GM19452 (cell line): ENCODE data around the gene ARHGAP24.
"Not testable (repeated sequence)": the region's sequence is repeated elsewhere in the genome, so short reads cannot be mapped to it uniquely, and the experiment has no call there.

Experiments used
- ATAC-seq: cut with Tn5 transposase; IDR thresholded peaks from one replicate; pipeline ENCODE4 v1.9.1; 2021; ENCODE audit not compliant: unreplicated experiment

Gene ARHGAP24

DNA sequence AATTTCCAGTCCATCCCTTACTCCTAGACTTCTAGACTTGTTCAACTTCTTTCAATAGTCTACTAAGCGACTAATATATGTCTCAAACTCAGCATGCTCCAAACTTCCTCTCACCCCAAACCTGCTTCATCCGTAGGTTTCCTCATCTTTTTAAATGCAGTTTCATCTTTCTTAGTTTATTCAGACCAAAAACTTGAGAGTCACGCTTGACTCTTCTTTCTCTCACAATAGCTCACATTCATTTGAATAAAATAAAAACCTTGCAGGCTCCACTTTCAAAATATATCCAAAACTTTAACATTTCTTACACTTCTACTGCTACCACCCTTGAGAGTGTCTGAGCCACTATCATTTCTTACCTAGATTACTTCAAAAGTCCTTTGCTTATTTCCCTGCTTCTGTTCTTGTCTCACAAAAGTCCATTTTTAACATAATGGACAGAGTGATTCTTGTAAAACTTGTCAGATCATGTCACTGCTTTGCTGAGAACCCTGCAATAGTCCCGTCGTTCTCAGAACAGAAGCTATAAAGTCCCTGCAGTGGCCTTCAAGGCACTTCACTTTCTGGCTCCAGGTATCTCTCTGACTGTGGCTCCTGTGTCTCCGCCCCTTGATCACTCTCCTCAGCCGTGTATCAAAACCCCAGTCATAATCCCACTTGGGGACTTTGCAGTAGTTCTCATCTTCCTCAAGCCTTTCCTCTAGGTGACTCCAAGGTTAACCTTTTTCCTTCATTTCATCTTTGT, 167.6 kb downstream of the ARHGAP24 start:
- ATAC-seq = no peak

GRCh38 chr4:85644061-85644460, 169.1 kb downstream of the ARHGAP24 start:
- no peak for ATAC-seq

DNA sequence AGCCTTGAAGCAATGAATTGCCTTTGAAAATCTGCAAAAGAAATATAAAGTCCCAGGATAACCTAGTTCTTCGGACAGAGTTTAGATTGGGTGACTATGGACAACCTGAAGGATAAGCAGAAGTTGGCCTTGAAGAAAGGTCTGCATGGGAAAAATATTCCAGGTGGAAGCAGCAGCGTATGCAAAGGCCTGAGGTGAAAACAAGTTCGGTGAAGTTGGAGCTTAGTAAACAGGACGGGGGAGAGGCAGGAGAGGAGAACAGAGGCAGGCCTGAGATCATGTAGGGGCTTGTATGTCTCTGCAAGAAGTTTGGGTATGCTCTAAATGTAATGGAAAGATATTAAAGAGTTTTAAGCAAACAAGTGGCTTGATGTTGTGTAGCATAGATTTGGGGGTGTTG, 176.0 kb downstream of the ARHGAP24 start:
- no peak for ATAC-seq

DNA sequence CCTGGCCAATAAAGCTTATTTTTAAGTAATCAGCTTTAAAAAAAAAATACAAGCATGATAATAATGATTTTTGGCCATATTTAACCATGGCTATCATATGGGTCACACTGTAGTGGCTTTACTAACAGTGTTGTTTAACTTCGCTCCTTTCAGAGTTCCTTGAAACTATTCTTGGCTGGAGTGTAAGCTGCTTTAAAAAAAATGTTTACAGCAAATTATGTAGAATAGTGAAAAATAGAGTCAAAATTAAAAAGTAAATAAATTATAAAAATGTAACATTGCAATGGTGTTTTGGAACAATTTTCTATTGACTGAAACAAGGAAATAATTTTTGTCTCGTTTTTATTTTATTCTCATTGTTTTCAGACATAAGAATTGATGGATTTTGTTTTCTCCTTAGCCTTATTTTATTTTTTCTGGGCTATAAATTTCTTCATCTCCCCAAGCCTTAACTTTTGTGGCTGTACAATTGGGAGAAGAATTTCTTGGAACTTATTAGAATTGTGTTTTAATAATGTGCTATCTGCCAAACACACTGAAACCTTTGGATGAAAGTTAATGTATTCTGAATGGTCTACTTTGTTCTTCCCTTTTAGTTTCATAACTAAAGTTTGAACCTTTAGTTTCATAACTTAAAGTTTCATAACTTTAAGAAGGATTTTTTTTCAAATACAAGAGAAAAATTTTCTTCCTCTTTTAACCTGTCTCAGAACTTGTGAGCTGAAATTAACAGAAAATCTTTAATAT, 182.0 kb downstream of the ARHGAP24 start:
- ATAC-seq = no peak

DNA sequence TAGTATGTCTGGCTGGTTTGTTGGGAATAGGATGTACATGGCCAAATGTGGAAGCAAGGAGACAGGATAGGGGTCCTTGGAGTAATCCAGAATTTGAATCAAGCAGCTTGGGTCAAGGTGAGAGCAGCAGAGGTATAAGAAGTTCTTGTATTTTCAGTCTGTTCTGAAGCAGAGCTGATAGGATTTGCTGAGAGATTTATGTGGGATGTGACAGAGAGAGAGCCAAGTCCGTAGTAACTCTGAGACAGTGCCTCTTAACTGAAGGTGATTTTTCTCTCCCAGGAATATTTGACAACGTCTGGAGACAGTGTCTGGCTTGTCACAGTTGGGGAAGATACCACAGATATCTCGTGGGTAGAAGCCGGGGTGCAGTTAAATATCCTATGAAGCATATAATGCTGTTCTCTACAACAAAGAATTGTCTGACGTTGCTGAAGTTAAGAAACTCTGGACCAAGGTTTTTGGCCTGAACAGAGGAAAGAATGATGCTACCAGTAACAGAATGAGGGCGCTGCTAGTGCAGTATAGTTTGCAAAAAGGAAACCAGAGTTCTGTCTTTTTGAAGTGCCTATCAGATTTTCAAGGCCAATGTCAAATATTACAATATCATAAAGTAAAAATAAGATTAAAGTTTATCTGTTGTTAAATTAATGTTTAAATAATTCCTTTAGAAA, 184.0 kb downstream of the ARHGAP24 start:
- ATAC-seq = no peak

GRCh38 chr4:85659610-85660218, 184.8 kb downstream of the ARHGAP24 start:
- no peak for ATAC-seq

DNA sequence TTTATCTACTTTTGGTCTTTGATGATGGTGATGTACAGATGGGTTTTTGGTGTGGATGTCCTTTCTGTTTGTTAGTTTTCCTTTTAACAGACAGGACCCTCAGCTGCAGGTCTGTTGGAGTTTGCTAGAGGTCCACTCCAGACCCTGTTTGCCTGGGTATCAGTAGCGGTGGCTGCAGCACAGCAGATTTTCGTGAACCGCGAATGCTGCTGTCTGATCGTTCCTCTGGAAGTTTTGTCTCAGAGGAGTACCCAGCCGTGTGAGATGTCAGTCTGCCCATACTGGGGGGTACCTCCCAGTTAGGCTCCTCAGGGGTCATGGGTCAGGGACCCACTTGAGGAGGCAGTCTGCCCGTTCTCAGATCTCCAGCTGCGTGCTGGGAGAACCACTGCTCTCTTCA, 191.7 kb downstream of the ARHGAP24 start:
- not testable (repeated sequence) for ATAC-seq

DNA sequence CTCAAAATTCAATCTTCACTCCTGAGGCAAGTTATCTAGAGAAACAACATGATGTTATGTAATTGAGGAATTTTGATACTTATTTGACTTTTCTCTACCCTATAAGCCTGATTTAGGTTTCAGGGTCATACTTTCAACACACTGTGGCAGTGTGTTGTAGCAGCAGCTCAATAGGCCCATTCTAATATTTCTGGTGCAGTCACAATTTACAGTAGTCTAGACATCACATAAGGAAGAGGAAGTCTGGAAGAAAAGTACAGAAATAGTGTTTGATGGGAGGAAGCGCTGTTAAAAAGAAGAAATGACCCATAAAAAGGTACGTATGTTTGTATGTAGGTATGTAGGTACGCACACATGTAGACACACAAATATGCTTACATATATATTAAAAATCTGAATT, 194.3 kb downstream of the ARHGAP24 start:
- no peak for ATAC-seq

- no peak for ATAC-seq
Measured at GRCh38 chr4:85669992-85670548, 195.1 kb downstream of the ARHGAP24 start.

- no peak for ATAC-seq
Measured at GRCh38 chr4:85671120-85671519, 196.2 kb downstream of the ARHGAP24 start.

DNA sequence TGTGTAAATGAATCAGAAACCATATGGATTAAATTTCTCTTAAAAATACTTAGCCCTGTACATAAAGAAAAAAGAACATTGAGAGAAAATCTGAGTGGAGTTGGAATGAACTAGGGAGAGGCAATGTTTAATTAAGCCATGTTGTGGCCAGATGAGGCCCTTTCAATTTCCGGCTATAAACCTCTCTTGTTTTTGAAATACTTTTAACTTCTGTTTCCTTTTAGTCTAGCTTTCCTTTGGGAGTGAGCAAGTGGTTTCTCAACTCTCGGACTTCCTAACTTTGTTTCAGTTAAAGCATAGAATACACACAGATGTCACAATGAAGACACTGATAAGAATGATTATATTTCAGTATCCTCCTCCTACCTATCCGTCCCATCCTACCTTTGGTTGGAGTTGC, 197.2 kb downstream of the ARHGAP24 start:
- no peak for ATAC-seq

- no peak for ATAC-seq
Measured at GRCh38 chr4:85672959-85673358, 198.0 kb downstream of the ARHGAP24 start.

DNA sequence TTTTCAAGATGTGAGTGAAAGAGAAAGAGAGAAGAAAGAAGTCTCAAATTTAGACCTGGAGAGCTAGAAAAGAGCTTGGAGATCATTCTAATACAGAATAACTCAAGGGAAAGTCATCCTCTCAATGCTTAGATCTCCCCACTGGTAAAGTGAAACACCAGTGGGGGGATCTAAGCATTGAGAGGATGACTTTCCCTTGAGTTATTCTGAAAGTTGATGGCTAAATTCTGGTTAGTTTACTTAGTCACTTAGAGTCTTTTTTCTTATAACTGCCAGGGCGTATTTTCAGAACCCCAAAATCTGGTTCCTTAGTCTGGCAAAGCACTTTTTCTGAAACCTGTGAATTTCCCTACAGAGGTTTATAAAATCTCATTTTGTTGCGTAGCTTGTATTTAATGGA, 198.6 kb downstream of the ARHGAP24 start:
- ATAC-seq = no peak

DNA sequence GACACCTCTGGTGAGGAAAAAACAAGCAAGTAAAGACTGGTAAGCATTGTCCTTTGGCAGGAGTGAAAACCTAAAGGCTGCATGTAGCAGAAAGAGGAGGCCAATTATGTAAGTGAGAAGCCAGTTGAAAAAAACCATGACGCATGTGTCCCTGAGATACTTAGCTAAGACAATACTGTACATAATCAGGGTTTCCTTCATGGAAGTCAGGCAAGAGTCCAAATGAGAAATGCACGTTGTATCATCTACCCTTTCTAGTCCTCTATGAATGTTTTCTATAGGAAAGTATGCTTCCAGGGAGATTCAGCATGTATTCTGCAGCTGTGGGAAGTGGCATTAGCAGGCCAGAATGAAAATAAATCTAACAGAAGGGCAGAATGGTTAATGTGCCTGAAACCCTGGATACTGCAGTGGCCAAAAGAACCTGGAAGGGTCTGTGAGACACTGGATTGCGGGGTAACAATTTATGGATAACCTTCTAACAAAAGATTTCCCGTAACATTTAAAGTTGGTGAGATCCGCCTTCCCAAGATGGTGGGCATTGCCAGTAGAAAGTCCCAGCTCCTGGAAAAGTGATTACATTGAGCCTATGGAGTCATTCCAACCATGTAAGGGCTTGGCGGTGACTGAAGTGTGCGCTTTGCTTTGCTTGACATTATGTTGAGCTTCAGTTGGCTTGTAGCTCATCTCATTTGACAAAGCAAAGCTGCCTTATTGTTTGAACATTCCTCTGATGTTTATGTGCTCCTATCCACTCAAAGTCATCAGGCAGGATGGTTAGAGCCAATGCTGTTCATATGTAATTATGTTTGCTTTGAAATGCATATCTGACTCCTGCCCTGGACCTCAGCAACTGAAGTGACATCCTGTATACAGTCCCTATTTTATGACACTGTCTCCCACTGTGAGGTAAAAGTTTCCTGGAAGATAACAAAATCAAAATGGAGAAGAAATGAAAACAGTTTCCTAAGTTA, 200.4 kb downstream of the ARHGAP24 start:
- ATAC-seq = no peak

- no peak for ATAC-seq
Measured at GRCh38 chr4:85676050-85676425, 201.1 kb downstream of the ARHGAP24 start.

DNA sequence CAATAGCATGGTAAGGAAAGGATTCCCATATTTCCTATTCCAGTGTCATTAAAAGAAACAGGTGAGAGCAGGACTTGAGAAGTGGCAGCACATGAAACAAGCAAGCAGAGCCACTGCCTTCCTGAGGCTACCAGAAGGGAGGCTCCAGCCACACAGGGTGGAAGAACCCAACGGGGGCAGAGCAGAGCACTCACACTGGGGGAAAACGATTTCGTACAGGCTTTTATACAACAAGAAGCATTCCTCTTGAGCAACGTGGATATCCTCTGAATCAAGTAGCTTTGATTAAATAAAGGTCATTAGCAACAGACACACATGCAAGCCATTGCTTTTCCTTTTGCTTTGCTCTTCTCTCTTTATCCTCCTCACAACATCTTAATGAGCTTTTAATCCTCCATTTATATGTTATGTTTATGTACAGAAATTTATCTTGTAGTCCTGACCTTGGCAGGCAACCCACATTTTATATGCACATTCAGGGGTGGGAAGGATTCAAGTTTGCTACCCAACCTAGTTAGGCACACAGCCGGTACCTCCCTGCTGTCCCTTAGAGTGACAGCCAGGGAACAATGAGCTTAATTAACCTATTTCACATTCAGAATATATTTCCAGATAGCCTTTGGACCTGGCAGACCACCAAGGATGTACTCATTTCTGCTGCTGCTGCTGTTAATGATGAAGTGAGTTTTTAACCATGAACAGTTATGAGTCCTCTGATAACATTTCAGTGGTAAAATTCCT, 202.1 kb downstream of the ARHGAP24 start:
- ATAC-seq = no peak

- ATAC-seq = no peak
Measured at GRCh38 chr4:85681221-85681657, 206.3 kb downstream of the ARHGAP24 start.

DNA sequence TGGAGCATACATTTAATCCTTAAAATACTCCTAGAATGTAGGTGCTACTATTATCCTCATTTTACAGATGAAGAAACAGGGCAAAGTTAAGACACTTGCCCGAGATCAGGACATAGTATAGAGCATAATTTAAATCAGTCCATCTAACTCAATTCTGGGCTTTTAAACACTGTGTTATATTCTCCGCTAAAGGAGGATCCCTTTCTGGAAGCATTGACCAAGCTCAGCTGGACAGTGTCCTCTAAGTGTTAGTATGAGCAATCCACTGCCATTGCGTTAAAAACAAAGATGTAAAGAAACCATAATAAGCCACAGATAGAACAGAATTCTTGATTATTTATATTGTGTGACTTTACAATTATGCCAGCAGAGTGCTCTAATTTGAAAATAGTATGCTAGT, 207.0 kb downstream of the ARHGAP24 start:
- no peak for ATAC-seq

- no peak for ATAC-seq
Measured at GRCh38 chr4:85682391-85682790, 207.4 kb downstream of the ARHGAP24 start.
